Prostate gland (tissue), 2 donors: ENCODE data around the gene ASCL4.

Experiments used
- CTCF ChIP-seq, 4 experiments: fragments of 200-600 bp in 2 of 4; fragments of 450-650 bp in 2 of 4; sonication (generic) in 2 of 4; IDR thresholded peaks; 1 replicate in 3 of 4; 2 replicates in 1 of 4; pipeline ENCODE4 v1.5.1; 2016 to 2019; ENCODE audit warnings: antibody characterized with exemption in 4 of 4, mild to moderate bottlenecking in 2 of 4, moderate library complexity in 2 of 4
- POLR2A ChIP-seq: fragments of 450-650 bp; IDR thresholded peaks from one replicate; pipeline ENCODE4 v1.6.1; 2016; ENCODE audit warnings: antibody characterized with exemption, mild to moderate bottlenecking

- TF ChIP-seq CTCF (IDR thresholded peaks at IDR 0.05), result no peak
- no peak for TF ChIP-seq POLR2A
Measured at GRCh38 chr12:107783406-107784376, 9.2 kb downstream of the ASCL4 start.
